SK-N-SH (cell line): ENCODE results near the gene NOSTRIN.

Source experiments
- JUND ChIP-seq: IDR thresholded peaks from 2 replicates; pipeline ENCODE4 v1.4.0; 2012
- MEF2A ChIP-seq: IDR thresholded peaks from 2 replicates; pipeline ENCODE4 v1.4.0; 2012; ENCODE audit warnings: low read depth, borderline replicate concordance
- MXI1 ChIP-seq: IDR thresholded peaks from 2 replicates; pipeline ENCODE4 v1.6.1; 2012; ENCODE audit warnings: mild to moderate bottlenecking, low read depth, low read length, improper control_type of control experiment
- POLR2AphosphoS5 ChIP-seq: IDR thresholded peaks from 2 replicates; pipeline ENCODE4 v1.6.1; 2012; ENCODE audit warnings: low read depth, low read length
- RAD21 ChIP-seq: IDR thresholded peaks from 2 replicates; pipeline ENCODE4 v1.6.1; 2012; ENCODE audit warnings: mild to moderate bottlenecking, low read length
- SIN3A ChIP-seq: IDR thresholded peaks from 2 replicates; pipeline ENCODE4 v1.6.1; 2012; ENCODE audit warnings: low read depth, mild to moderate bottlenecking, low read length, moderate library complexity, borderline replicate concordance
- TCF12 ChIP-seq: IDR thresholded peaks from 2 replicates; pipeline ENCODE4 v1.4.0; 2012
- TEAD4 ChIP-seq: IDR thresholded peaks from 2 replicates; pipeline ENCODE4 v1.4.0; 2012; ENCODE audit warnings: mild to moderate bottlenecking, borderline replicate concordance; ENCODE audit not compliant: insufficient read depth
- YY1 ChIP-seq: IDR thresholded peaks from 2 replicates; pipeline ENCODE4 v1.4.0; 2012; ENCODE audit warnings: low read depth, mild to moderate bottlenecking
- TF ChIP-seq, protein P1 (sequence below): fragments of 200-600 bp; sonication (generic); IDR thresholded peaks from 2 replicates; pipeline ENCODE4 v1.6.1; 2017; ENCODE audit warnings: antibody characterized with exemption, mild to moderate bottlenecking, moderate library complexity
- TF ChIP-seq, protein P2 (sequence below): IDR thresholded peaks from 2 replicates; pipeline ENCODE4 v1.4.0; 2012; ENCODE audit warnings: low read depth, borderline replicate concordance
- TF ChIP-seq, protein P3 (sequence below): fragments of 150-350 bp; IDR thresholded peaks from 2 replicates; pipeline ENCODE4 v1.6.1; 2017; ENCODE audit warnings: antibody characterized with exemption, low read length, low read depth, borderline replicate concordance

DNA sequence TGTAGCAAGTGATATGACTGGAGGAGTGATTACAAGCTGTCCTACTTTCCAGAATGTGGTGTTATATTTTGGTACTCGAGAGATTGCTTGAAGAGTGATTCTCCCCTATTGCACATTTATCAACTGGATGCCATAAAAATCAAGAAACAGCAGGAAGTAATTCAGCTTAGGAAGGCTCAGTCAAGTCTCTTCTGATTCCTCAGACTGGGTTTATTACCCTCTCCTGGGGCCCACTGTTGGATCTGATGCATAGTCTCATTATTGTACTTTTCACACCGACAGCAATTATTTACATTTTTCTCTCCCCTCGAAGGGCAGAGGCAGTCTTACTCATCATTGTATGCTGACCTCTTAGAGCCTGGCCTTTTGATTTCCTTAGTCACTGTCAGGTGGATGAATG is 9.3 kb downstream of the NOSTRIN start:
- no peak for TF ChIP-seq MXI1
- no peak for TF ChIP-seq POLR2AphosphoS5
- TF ChIP-seq RAD21 = no peak
- TF ChIP-seq, protein P1, sequence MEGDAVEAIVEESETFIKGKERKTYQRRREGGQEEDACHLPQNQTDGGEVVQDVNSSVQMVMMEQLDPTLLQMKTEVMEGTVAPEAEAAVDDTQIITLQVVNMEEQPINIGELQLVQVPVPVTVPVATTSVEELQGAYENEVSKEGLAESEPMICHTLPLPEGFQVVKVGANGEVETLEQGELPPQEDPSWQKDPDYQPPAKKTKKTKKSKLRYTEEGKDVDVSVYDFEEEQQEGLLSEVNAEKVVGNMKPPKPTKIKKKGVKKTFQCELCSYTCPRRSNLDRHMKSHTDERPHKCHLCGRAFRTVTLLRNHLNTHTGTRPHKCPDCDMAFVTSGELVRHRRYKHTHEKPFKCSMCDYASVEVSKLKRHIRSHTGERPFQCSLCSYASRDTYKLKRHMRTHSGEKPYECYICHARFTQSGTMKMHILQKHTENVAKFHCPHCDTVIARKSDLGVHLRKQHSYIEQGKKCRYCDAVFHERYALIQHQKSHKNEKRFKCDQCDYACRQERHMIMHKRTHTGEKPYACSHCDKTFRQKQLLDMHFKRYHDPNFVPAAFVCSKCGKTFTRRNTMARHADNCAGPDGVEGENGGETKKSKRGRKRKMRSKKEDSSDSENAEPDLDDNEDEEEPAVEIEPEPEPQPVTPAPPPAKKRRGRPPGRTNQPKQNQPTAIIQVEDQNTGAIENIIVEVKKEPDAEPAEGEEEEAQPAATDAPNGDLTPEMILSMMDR = no peak
- TF ChIP-seq TEAD4 = no peak
- TF ChIP-seq, protein P2, sequence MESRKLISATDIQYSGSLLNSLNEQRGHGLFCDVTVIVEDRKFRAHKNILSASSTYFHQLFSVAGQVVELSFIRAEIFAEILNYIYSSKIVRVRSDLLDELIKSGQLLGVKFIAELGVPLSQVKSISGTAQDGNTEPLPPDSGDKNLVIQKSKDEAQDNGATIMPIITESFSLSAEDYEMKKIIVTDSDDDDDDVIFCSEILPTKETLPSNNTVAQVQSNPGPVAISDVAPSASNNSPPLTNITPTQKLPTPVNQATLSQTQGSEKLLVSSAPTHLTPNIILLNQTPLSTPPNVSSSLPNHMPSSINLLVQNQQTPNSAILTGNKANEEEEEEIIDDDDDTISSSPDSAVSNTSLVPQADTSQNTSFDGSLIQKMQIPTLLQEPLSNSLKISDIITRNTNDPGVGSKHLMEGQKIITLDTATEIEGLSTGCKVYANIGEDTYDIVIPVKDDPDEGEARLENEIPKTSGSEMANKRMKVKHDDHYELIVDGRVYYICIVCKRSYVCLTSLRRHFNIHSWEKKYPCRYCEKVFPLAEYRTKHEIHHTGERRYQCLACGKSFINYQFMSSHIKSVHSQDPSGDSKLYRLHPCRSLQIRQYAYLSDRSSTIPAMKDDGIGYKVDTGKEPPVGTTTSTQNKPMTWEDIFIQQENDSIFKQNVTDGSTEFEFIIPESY = no peak
- no peak for TF ChIP-seq SIN3A
- TF ChIP-seq YY1 = no peak
- TF ChIP-seq MEF2A = no peak
- TF ChIP-seq, protein P3, sequence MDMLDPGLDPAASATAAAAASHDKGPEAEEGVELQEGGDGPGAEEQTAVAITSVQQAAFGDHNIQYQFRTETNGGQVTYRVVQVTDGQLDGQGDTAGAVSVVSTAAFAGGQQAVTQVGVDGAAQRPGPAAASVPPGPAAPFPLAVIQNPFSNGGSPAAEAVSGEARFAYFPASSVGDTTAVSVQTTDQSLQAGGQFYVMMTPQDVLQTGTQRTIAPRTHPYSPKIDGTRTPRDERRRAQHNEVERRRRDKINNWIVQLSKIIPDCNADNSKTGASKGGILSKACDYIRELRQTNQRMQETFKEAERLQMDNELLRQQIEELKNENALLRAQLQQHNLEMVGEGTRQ = no peak
- TF ChIP-seq TCF12 = no peak
- no peak for TF ChIP-seq JUND
